IPS-NIHi7 (cell line): Measurements from ENCODE around the gene GPC5.
"Not testable (repeated sequence)": the region's sequence is repeated elsewhere in the genome, so short reads cannot be mapped to it uniquely, and the experiment has no call there.

Source experiments
- DNase-seq: peaks from one replicate; pipeline ENCODE4 v3.0.0; 2012; ENCODE audit warnings: mixed read lengths; ENCODE audit errors: extremely low spot score

Gene GPC5

DNA sequence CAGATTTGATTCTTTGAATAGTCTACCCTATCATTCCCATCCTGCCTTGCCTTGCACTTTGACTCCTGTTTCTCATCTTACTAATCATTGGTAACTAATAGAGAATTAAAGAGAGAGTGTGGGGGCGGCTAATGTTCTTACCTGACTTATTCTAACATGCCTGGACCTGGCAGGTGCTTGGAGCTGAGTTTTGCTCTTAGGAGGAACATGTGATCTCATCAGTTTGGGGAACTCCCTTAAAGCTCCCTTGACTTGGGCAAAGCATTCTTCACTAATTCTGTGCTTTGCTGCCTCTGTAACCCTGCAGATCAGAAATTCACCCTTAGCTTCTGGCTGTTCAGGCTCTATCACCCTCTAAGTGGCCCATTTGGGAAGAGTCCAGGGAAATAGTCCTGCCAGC, 861.1 kb downstream of the GPC5 start:
- DNase-seq, result no peak

DNA sequence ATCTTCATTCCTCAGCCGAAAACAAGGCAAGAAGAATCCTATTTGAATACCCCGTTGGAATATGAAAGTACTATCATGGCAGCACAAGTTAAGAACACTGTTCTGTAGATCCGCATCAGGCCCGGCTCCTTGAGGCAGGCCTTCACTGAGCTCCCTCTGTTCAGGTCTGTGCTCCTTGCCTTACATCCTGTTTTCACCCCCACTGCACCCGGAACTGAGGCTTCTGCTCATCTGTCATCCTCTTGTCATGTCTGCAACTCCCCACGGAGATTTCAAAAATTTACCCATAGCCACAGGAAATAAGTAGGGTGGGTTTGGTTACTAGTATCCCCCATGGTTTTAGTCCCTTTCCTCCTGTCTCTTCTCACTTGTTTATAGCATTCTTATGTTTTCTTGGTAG, 861.9 kb downstream of the GPC5 start:
- peak; percentile 8 for DNase-seq

DNA sequence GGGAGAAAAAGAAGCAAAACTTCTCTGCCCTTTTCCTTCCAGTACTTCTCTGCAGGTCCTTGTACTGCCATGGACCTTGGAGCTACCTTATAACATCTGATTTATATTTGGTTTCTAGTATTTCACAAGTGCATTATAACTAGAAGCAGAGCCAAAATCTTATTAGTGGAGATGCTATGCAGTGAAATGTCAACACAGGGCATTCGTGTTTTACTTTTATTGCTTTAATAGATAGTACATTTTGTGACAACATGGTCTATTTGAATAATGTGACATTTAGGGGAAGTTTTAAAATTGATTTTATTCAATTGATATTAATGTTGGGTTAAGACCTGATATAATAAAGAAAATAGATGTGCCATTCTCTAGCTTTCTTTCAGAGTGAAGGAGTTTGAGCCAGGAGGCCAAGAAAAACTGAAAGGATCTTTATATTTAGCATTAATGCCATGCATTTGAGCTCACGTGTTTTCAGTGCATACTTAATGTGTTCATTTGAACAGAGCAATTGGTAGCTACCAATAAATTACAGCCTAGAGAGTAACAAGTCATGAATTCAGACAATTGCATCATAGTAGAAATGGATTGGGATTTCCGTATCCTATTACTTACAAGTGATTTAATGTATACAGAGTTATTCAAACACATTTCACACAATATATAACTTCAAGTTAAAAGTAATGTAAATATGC, 863.8 kb downstream of the GPC5 start:
- DNase-seq, result no peak

DNA sequence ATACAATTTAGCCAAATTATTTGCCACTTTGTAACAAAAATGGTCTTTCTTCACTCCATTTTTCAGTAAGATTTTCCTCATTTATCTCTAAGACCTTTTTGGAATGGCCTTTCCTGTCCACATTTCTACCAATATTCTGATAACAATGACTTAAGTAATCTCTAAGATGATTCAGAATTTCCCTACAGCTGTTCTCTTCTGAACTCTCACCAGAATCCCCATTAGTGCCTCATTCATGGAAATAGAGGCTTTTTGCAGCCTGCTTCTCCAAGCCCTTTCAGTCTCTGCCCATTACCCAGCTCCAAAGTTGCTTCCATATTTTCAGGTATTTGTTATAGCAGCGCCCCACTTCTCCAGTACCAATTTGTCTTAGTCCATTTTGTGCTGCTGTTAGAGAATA, 867.0 kb downstream of the GPC5 start:
- no peak for DNase-seq

DNA sequence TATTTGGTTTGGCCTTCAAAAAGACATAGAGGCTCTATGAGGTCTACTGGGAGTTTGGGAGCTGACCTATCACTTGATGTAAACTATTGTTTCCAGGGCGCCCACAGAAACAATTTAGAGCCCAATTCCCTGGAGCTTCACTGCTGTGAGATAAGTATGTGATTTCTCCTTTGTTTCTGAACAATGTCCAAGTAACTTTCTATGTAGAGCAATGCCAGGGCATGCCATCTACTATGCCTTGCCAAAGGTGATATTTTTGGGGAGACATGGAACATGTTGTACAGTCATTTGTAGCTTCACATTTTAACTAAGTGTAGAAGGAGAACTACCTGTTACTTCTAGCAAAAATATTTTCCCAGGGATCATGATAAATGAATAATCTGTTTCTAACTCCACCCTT, 872.6 kb downstream of the GPC5 start:
- no peak for DNase-seq

DNA sequence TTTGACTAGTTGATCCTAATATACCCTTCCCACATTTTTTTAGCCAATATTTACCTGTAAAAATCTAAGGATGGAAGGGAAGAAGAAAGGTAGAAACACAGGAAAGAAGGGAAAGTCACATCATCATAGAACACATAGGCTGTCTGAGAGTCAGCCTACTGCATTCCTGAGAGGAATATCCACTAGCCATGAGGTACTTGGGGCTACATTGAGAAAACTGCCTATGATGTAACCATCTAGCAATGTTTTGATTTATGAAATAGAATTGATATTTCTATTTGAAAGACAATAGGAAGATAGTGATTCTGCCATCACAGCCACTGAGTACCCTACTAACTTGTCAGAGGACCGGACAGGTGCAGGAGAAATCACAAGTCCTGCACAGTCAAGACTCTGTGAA, 873.8 kb downstream of the GPC5 start:
- DNase-seq, result no peak

DNA sequence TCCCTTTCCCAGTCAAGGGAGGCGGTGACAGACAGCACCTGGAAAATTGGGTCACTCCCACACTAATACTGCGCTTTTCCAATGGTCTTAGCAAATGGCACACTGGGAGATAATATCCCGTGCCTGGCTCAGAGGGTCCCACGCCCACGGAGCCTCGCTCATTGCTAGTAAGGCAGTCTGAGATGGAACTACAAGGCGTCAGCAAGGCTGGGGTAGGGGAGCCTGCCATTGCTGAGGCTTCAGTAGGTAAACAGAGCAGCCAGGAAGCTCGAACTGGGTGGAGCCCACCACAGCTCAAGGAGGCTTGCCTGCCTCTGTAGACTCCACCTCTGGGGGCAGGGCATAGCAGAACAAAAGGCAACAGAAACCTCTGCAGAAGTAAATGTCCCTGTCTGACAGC, 882.6 kb downstream of the GPC5 start:
- not testable (repeated sequence) for DNase-seq

DNA sequence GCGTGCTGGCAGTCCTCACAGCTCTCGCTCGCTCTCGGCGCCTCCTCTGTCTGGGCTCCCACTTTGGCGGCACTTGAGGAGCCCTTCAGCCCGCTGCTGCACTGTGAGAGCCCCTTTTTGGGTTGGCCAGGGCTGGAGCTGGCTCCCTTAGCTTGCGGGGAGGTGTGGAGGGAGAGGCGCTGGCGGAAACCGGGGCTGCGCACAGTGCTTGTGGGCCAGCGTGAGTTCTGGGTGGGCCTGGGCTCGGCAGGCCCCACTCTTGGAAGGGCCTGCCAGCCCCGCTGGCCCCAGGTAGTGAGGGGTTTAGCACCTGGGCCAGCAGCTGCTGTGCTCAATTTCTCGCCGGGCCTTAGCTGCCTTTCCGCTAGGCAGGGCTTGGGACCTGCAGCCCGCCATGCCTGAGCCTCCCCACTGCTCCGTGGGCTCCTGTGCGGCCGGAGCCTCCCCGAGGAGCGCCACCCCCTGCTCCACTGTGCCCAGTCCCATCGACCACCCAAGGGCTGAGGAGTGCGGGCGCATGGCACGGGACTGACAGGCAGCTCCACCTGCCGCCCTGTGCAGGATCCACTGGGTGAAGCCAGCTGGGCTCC, 892.4 kb downstream of the GPC5 start:
- DNase-seq, result not testable (repeated sequence)

DNA sequence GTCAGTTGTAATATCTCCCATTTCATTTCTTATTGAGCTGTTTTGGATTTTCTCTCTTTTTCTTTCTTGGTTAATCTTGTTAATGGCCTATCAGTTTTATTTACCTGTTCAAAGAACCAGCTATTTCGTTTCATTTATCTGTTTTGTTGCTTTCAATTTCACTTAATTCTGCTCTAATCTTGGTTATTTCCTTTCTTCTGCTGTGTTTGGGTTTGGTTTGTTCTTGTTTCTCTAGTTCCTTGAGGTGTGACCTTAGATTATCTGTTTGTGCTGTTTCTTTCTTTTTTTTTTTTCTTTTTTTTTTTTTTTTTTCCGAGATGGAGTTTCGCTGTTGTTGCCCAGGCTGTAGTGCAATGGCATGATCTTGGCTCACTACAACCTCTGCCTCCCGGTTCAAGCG, 896.1 kb downstream of the GPC5 start:
- DNase-seq, result not testable (repeated sequence)

DNA sequence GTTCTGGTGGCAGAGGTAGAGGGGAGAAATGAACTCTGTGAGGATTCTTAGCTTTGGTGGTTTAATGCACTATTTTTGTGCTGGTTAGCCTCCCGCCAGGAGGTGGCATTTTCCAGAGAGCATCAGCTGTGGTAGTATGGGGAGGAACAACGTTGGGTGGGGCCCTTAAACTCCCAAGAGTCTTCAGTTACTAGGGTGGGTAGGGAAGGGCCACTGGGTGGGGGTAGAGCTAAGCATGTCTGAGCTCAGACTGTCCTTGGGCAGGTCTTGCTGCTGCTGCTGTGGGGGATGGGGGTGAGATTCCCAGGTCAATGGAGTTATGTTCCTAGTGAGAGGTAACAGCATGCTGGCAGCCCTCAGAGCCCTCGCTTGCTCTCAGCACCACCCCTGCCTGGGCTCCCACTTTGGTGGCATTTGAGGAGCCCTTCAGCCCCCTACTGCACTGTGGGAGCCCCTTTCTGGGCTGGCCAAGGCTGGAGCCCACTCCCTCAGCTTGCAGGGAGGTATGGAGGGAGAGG, 897.8 kb downstream of the GPC5 start:
- DNase-seq, result not testable (repeated sequence)

DNA sequence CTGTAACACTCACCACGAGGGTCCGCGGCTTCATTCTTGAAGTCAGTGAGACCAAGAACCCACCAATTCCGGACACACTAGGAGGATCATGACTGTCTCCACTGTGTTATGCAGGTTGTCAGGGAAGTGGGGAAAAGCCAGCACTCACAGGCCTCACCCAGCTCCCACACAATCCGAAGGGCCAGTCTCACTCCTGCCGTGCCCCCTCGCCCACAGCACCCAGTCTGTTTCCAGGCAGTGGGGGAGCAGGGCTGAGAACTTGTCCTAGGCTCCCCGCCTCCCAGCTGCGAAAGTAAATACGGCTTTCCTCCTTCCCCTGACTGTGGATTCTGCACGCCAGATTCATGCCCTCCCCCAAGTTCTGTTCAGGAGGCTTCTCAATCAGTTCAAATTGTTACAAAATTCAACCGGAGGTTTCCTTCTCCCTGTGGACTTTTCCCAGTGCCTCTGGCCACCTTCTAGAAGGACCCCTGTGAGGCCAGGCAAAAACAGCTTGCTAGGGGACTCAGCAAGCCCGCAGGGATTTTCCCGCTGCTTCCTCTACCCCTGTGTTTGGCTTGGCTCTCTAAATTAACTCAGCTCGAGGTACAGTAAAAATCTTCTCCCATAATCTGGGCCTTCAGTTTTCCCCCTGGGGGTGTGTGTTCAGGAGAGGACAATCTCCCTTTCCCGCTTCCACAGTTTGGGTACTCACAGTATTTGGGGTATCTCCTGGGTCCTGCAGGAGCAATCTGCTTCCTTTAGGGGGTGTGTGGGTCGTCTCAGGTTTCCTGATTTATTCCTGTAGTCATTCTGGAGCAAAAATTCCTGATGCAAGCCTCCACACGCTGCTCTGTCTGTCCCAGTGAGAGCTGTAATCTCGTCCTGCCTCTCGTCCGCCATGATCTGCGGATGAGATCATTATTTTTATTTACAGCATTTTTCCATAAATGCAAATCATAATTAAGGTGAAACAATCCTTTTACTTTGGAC, 899.8 kb downstream of the GPC5 start:
- DNase-seq, result peak; percentile 12

DNA sequence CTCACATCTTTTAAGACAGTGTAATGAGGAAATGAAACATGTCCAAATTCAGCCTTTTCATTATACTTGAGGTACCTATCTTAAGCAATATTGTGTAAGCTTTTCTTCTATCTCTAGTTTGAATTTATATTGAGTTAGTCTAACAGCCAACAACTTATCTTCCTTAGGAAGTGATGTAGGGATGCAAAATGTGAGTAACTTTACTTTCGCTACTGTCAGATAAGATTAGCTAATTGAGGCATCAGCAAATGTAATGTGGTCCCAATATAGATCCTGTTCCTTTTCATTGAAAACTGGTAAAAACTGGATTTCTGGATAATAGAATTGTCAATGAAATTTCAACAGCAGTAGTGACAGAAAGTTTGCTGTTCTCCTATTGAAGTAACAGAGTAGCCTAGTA, 902.2 kb downstream of the GPC5 start:
- DNase-seq, result no peak

DNA sequence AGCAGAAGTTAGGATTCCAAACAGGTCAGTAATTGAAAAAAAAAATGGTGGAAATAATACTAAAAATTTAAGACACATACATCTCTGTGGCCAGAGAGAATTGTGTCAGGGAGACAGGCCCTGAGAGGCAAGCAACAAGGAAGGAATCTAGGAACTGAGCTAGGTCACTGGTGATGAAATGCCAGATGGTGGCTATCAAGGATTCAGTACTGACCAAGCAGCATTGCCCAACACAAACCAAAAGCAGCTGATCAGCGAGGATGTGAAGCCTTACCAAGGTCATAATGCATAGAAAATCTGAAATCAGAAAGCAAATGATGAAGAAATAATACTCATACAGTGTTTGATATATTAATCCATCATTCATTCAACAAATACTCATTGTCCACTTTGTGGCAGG, 905.0 kb downstream of the GPC5 start:
- no peak for DNase-seq

DNA sequence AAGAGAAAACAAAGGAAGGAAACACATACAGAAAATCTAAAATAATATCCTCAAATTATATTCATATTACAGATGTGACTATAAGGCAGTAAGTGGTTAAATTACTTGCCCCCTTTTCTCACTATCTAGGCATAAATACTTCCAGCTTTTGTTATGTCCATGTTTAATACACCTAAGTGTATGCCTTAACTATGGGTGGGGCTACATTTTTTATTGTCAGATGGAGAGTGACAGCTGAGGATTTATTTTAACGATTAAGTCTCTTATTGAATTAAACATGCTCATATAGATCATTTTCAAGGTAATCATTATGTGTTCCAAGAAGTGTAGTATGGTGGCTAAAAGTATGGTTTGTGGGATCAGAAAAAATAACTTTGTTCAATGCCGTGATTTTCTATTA, 909.3 kb downstream of the GPC5 start:
- DNase-seq, result no peak

DNA sequence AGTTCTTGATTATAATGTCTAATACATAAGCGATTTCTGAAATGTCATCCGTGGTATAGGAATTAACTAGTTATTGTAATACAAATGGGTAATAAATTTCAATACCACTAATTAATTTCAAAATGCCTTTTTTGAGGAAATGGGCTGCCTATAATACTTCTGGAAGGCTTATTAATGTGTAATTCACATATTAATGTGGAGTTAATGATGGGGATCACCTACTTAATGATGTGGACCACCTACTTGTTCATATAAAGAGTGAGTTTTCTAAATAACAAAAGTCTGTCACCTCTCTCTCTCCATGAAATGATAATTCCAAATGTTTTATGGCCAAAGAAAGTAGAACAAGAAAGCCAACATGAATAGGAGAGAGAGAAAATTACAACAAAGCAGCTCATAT, 914.4 kb downstream of the GPC5 start:
- no peak for DNase-seq

DNA sequence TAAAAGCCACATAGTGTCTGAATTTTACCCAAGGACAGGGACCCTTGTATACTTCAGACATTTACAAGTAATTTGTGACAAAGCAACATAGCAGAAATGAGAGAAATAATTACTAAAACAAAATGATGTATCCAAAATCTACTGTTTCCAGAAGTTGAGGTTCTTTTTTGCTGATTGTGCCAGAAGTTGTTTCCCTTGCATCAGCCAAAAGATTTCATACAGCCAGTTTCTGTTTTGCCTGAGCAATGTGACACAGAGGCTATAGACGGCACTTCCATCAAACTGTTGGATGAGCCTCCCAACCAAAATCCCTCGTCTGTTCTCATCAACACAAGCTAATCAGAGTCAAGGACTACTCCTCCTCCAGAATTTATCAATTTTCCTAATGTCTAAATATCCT, 915.0 kb downstream of the GPC5 start:
- DNase-seq, result no peak

DNA sequence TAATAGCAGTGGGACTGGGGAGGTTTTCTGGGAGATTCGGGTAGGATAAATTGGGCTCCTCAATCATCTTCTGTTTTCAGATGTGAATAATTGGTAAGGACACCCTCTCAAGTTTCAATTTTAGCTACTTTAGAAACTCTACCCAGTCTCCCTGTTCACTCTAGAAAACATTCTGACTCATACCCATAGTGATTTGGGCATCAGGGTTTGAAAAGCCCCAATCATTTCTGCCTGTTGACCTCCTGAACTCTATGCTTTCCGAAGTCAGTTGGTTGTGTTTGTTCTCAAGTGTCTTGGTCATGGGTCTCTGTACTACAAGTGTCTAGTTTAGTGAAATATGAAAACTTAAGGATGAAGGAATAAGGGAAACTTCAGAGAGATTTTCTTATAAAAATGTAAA, 916.8 kb downstream of the GPC5 start:
- DNase-seq, result no peak

DNA sequence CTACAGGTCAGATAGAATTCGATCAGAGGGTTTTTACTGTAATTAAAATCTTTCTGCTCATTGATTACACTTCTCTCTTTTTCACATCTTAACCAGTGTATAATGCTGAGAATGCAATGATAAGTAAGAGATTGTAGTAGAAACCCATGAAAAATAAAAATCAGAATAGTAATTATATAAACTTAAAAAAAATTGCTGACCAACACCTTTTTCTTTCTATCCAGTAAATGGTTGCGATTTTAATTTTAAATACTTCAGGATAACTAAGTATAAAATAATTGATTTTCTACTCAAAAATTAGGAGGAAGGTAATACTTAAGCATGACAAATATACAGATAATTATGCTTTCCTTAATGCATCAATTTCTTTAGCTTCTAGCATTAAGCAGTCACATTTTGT, 917.6 kb downstream of the GPC5 start:
- no peak for DNase-seq

DNA sequence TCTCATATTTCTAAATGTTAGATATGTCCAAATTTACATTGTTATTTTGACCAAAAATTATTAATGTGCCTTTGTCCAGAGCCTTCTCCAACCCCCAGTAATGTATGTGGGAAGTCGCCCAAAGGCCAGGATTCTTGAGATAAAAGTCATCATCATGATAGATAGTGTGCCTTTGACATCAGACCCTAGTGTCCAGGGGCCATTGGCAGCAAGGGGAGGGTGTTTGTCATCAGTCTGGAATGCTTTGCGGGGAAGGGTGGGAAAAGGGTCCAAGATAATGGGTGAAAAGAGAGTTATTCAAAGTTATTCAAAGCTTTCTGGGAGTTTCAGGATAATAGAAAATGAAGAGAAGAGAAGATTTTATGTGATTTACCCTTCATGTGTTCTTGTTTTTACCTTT, 918.6 kb downstream of the GPC5 start:
- peak; percentile 20 for DNase-seq

DNA sequence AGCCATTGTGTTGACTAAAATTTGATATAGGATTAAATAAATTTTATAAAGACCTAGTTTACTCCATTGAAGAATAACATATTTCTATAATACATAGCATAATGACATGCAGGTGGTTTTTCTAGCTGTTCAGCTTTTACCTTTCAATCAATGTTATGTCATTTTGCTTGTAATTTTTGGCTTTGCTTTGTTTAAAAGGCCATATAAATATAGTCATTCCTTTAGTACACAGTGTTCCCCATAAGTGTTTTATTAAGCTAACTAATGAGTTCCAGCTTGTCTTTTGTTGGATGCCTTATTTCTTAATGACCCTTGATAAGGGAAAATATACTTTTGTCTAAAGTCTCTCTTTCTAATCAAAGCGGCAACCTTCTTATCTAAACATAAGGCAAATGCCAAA, 921.9 kb downstream of the GPC5 start:
- no peak for DNase-seq

DNA sequence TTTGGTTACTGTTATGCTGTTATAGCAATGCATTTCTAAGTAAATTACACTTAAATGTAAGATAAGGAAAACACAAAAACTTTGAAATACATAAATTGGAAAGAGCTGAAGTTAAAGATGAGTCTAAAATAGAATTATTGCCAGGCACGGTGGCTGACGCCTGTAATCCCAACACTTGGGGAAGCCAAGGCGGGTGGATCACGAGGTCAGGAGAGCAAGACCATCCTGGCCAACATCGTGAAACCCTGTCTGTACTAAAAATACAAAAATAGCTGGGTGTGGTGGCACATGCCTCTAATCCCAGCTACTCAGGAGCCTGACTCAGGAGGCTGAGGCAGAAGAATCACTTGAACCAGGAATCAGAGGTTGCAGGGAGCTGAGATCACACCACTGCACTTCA, 922.8 kb downstream of the GPC5 start:
- no peak for DNase-seq

DNA sequence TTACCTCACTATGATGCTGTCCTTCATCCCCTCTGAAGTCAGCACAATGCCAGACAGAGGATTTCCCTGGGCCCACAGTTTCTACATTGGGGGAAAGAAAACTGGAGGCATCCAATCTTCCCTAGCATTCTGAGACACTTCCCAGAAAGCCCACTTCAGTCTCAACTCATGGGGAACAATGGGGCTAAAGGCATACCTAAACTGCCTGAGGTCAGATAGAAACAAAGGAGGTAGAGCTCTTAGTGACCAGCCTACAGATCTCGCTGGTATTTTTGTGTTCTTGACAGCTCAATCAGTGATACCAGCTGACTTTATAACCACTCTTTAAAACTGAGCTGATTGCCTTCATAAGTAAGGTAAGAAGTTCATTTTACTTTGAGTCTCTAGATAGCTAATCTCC, 947.2 kb downstream of the GPC5 start:
- DNase-seq, result no peak

DNA sequence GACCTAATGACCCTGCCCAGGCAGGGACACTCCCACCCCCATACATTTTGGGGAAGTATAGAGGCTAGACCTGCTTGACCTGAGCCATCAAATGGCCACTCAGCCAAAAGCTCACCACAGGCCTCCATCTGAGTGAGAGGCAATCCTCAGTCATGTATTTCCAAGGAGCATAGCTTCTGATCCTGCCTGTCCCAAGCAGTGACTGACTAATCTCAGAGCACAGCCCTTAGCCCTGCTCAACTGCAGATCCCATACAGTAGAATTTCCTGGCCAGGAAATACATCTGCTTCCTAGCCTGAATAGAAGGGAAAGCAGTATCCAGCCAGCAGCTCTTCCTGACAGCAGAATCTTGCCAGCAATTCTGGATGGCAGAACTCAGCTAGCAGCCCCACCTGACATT, 947.6 kb downstream of the GPC5 start:
- peak; percentile 10 for DNase-seq
